SK-N-SH treated with all-trans-retinoic acid at 6 μM for 48 hours (cell line): Measurements from ENCODE around the gene NEIL1.
"Not testable (repeated sequence)": the region's sequence is repeated elsewhere in the genome, so short reads cannot be mapped to it uniquely, and the experiment has no call there.

Experiments used
- ATAC-seq: fragments of 200-7000 bp; cut with Tn5 transposase; 3 replicates; pipeline ENCODE4 v1.9.1; 2020; ENCODE audit warnings: mild to moderate bottlenecking, moderate library complexity
- ARNTL ChIP-seq: fragments of 450-650 bp; formaldehyde crosslinking; IDR thresholded peaks from 2 replicates; pipeline ENCODE4 v1.5.0; 2020; ENCODE audit warnings: low read depth, mild to moderate bottlenecking, moderate library complexity, borderline replicate concordance
- CREB5 ChIP-seq: fragments of 250-450 bp; sonication (Bioruptor Pico); IDR thresholded peaks from 2 replicates; pipeline ENCODE4 v1.5.1; 2020; ENCODE audit warnings: low read depth, mild to moderate bottlenecking, moderate library complexity
- ESRRG ChIP-seq: fragments of 250-450 bp; sonication (Bioruptor Pico); IDR thresholded peaks from 2 replicates; pipeline ENCODE4 v1.6.1; 2021; ENCODE audit warnings: mild to moderate bottlenecking
- GLIS3 ChIP-seq: fragments of 250-450 bp; sonication (Bioruptor Pico); IDR thresholded peaks from 2 replicates; pipeline ENCODE4 v1.5.0; 2020; ENCODE audit warnings: mild to moderate bottlenecking, moderate library complexity
- ISL1 ChIP-seq: fragments of 250-450 bp; sonication (Bioruptor Pico); IDR thresholded peaks from 2 replicates; pipeline ENCODE4 v2.1.2; 2022; ENCODE audit warnings: mild to moderate bottlenecking, moderate library complexity
- OSR1 ChIP-seq: fragments of 250-450 bp; sonication (Bioruptor Pico); IDR thresholded peaks from 2 replicates; pipeline ENCODE4 v1.8.0; 2022; ENCODE audit warnings: moderate library complexity, mild to moderate bottlenecking, inconsistent platforms
- POU6F1 ChIP-seq: fragments of 250-450 bp; sonication (Bioruptor Pico); IDR thresholded peaks from 2 replicates; pipeline ENCODE4 v1.8.0; 2021; ENCODE audit warnings: low read depth, mild to moderate bottlenecking, moderate library complexity, borderline replicate concordance
- PPARA ChIP-seq: fragments of 250-450 bp; sonication (Bioruptor Pico); IDR thresholded peaks from 2 replicates; pipeline ENCODE4 v1.5.0; 2020; ENCODE audit warnings: mild to moderate bottlenecking, borderline replicate concordance
- SNAI2 ChIP-seq: fragments of 250-450 bp; sonication (Bioruptor Pico); IDR thresholded peaks from 2 replicates; pipeline ENCODE4 v1.5.0; 2020; ENCODE audit warnings: mild to moderate bottlenecking, moderate library complexity
- TOX ChIP-seq: fragments of 250-450 bp; sonication (Bioruptor Pico); IDR thresholded peaks from 2 replicates; pipeline ENCODE4 v1.8.0; 2021; ENCODE audit warnings: mild to moderate bottlenecking, moderate library complexity, borderline replicate concordance
- TSHZ2 ChIP-seq: fragments of 250-450 bp; sonication (Bioruptor Pico); IDR thresholded peaks from 2 replicates; pipeline ENCODE4 v1.5.0; 2020; ENCODE audit warnings: mild to moderate bottlenecking, moderate library complexity
- ZC3H10 ChIP-seq: fragments of 250-450 bp; sonication (Bioruptor Pico); IDR thresholded peaks from 2 replicates; pipeline ENCODE4 v1.5.1; 2021; ENCODE audit warnings: mild to moderate bottlenecking, moderate library complexity
- ZFP3 ChIP-seq: fragments of 250-450 bp; sonication (Bioruptor Pico); IDR thresholded peaks from 2 replicates; pipeline ENCODE4 v1.5.0; 2020; ENCODE audit warnings: mild to moderate bottlenecking, moderate library complexity
- ZFP30 ChIP-seq: fragments of 450-650 bp; formaldehyde crosslinking; IDR thresholded peaks from 2 replicates; pipeline ENCODE4 v1.5.0; 2022; ENCODE audit warnings: mild to moderate bottlenecking, moderate library complexity
- ZNF565 ChIP-seq: fragments of 450-650 bp; formaldehyde crosslinking; conservative IDR thresholded peaks from 2 replicates; pipeline ENCODE4 v1.5.0; 2020; ENCODE audit warnings: low read depth, mild to moderate bottlenecking, moderate library complexity
- ZNF8 ChIP-seq: fragments of 450-650 bp; formaldehyde crosslinking; IDR thresholded peaks from 2 replicates; pipeline ENCODE4 v1.5.0; 2020; ENCODE audit warnings: mild to moderate bottlenecking, moderate library complexity

NEIL1 gene

GRCh38 chr15:75335705-75336355, 11.0 kb upstream of the NEIL1 start, which contains the start of gene COMMD4:
Gene COMMD4, plus strand, starts transcription at chr15:75336063. Its CDS starts 27 bp downstream, at chr15:75336090.
- TF ChIP-seq OSR1 (CRISPR knock-in tag) (no peak), ZFP3 (peak; percentile 65; the same call in 1 of the 2 replicates), ISL1 (CRISPR knock-in tag) (no peak), TOX (CRISPR knock-in tag) (no peak), SNAI2 (CRISPR knock-in tag) (no peak)
- TF ChIP-seq, all 23 proteins: peak for 1
- ATAC-seq: peak; percentile 93

GRCh38 chr15:75338661-75339240, 8.1 kb upstream of the NEIL1 start:
- no peak for ATAC-seq
- TF ChIP-seq ZNF565 (CRISPR knock-in tag) (no peak), PPARA (no peak), ISL1 (CRISPR knock-in tag) (no peak), ZNF8 (CRISPR knock-in tag) (no peak), CREB5 (CRISPR knock-in tag) (no peak)

- TF ChIP-seq ESRRG (CRISPR knock-in tag) (no peak), ZC3H10 (CRISPR knock-in tag) (no peak), ZFP30 (CRISPR knock-in tag) (no peak), ARNTL (CRISPR knock-in tag) (no peak), GLIS3 (CRISPR knock-in tag) (no peak)
- no peak for ATAC-seq
Measured at GRCh38 chr15:75339531-75340240, 7.2 kb upstream of the NEIL1 start.

- no peak for ATAC-seq
- no peak for TF ChIP-seq CREB5 (CRISPR knock-in tag)
- TF ChIP-seq TSHZ2 (CRISPR knock-in tag): no peak
- TF ChIP-seq POU6F1 (CRISPR knock-in tag): no peak
Measured at GRCh38 chr15:75342221-75342620, 4.6 kb upstream of the NEIL1 start.

- ATAC-seq: not testable (repeated sequence)
Measured at GRCh38 chr15:75343953-75344352, 2.9 kb upstream of the NEIL1 start.
